Renal pelvis (tissue), 4 donors: Measurements from ENCODE around the gene CD72. TPM values are rescaled to one million over a fixed set of nuclear protein-coding genes. Genes with fewer than 3 reads are reported as not detected.
"Not testable (repeated sequence)": the region's sequence is repeated elsewhere in the genome, so short reads cannot be mapped to it uniquely, and the experiment has no call there.

Experiments used
- DNase-seq: peaks from one replicate; pipeline ENCODE4 v3.0.0-alpha.2; 2013
- polyA plus RNA-seq, 3 donors: library from polyadenylated mRNA; unstranded; fragments of 120-200 nt; gene quantifications; one replicate each; pipeline ENCODE4 v1.2.1, GENCODE V29; 2013; ENCODE audit not compliant: insufficient read length in 3 of 3

The CD72 gene
- polyA plus RNA-seq, 3 donors = 2.8 to 4.5 (median 4.1) TPM

GRCh38 chr9:35594471-35594870 is 23.7 kb downstream of the CD72 start:
- DNase-seq = no peak

GRCh38 chr9:35593581-35593980 is 24.6 kb downstream of the CD72 start:
- no peak for DNase-seq

GRCh38 chr9:35588506-35588905 is 29.7 kb downstream of the CD72 start:
- not testable (repeated sequence) for DNase-seq

- DNase-seq = not testable (repeated sequence)
Observed at GRCh38 chr9:35584681-35585080, 33.5 kb downstream of the CD72 start.

GRCh38 chr9:35583521-35583920 is 34.7 kb downstream of the CD72 start:
- not testable (repeated sequence) for DNase-seq

- DNase-seq = not testable (repeated sequence)
Observed at GRCh38 chr9:35579659-35580227, 38.5 kb downstream of the CD72 start.

- no peak for DNase-seq
Observed at GRCh38 chr9:35579130-35579529, 39.1 kb downstream of the CD72 start.

GRCh38 chr9:35577486-35577885 is 40.7 kb downstream of the CD72 start:
- no peak for DNase-seq

- no peak for DNase-seq
Observed at GRCh38 chr9:35575478-35575877, 42.7 kb downstream of the CD72 start.

- no peak for DNase-seq
Observed at GRCh38 chr9:35574578-35575122, 43.6 kb downstream of the CD72 start.

- DNase-seq = no peak
Observed at GRCh38 chr9:35570709-35571504, 47.3 kb downstream of the CD72 start.

- DNase-seq = no peak
Observed at GRCh38 chr9:35569206-35569605, 49.0 kb downstream of the CD72 start.

GRCh38 chr9:35568196-35568595 is 50.0 kb downstream of the CD72 start:
- DNase-seq = no peak

GRCh38 chr9:35566417-35566816 is 51.8 kb downstream of the CD72 start:
- no peak for DNase-seq

GRCh38 chr9:35564658-35565061 is 53.6 kb downstream of the CD72 start:
- no peak for DNase-seq

- DNase-seq = peak; percentile 47
Observed at GRCh38 chr9:35563791-35564197, 54.4 kb downstream of the CD72 start.

GRCh38 chr9:35562895-35563780 is 55.1 kb downstream of the CD72 start:
- DNase-seq = no peak

- DNase-seq = no peak
Observed at GRCh38 chr9:35561468-35562261, 56.5 kb downstream of the CD72 start.

GRCh38 chr9:35560625-35561337 is 57.4 kb downstream of the CD72 start:
- DNase-seq = no peak
